GM19467 (cell line): Measurements from ENCODE around the gene ATXN8OS.
"Not testable (repeated sequence)": the region's sequence is repeated elsewhere in the genome, so short reads cannot be mapped to it uniquely, and the experiment has no call there.

Experiments
- ATAC-seq: cut with Tn5 transposase; IDR thresholded peaks from one replicate; pipeline ENCODE4 v1.9.1; 2021; ENCODE audit warnings: mild to moderate bottlenecking, moderate library complexity; ENCODE audit not compliant: unreplicated experiment

The ATXN8OS gene

DNA sequence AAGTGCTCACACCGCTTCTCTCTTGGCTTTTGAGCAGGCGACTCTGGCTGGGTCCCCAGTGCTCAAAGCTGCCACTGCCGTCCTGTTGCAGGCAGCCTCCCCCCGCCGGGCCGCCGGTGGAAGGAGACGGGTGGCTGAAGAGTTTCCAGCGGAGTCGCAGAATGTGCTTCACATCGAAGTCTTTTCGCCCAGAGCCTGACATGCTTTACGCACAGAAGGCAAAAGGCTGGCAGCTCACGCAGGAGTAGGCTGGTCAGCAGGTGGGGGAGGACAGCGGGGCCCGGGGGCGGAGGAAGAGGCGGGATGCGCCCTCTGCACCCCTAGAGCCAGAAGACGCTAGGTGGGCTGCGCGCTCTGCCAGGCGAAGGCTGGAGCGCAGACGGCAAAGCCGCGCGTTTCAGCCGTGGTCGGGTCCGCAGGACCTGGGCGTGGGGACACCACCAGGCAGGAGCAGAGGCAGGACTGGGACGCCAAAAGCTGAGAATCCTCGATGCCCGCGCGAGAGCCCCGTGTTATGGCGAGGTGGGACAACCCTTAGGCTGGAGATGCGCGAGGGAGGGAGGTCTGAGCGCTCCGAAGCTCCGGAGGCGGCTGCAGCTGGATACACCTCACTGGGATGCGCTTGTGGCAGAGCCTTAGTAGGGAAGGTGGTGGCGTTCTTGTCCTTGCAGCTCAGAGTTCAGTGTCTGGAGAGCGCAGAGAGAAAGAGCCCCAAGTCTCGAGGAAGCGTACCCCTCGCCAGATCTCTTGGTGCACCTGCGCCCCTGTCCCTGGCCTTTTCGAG, at the start of gene ATXN8OS:
ATXN8OS (plus strand) TSS at position 329 of the 784 bp plus-strand sequence.
- ATAC-seq: no peak

GRCh38 chr13:70080012-70080411, 27.6 kb upstream of the ATXN8OS start:
- ATAC-seq: no peak

GRCh38 chr13:70087247-70087646, 20.4 kb upstream of the ATXN8OS start:
- no peak for ATAC-seq

DNA sequence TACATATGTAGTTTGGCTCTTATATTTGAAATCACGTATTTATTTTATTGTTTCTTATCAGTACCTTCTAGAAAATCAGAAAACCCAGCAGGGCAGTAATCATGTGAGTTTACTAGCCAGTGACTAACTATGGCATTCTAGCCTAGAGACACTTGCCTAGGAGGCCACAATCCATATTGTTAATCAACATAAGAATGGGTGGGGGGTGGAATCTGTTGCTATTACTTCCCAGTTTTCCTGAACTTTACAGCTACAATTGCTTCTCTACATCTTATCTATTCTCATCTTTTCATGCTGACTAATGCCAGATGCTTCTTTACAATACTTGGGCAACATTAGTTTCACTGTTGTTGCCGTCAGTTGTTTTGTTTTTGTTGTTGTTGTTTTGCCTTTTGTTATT, 18.7 kb upstream of the ATXN8OS start:
- ATAC-seq: no peak

- ATAC-seq: peak; percentile 77
Observed at GRCh38 chr13:70090036-70090723, 17.4 kb upstream of the ATXN8OS start.

DNA sequence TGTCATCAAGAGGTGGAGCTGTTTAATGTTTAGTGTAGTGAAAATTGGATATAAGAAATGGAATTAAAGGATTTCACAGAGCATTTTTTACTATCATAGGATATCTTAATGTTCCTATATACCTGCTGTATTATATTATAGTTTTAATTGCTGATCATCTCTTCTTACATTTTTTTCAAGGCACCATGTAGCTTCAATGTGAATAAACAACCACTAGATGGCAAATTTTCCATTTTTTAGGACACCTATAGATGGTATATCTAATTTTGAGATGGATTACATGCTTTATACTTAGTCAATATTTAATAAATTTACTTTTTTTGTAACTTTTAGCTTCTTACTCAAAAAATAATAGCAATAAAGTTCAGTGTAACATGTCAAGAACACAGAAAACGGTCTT, 9.0 kb upstream of the ATXN8OS start:
- ATAC-seq: no peak

GRCh38 chr13:70104481-70104880, 3.1 kb upstream of the ATXN8OS start:
- ATAC-seq: no peak

- no peak for ATAC-seq
Observed at GRCh38 chr13:70107125-70107497, 515 bp upstream of the ATXN8OS start.

- no peak for ATAC-seq
Observed at GRCh38 chr13:70108356-70109105, 905 bp downstream of the ATXN8OS start, which contains the start of gene KLHL1. TSS of gene KLHL1 (minus strand) at chr13:70108452. CDS start at chr13:70107699, 753 bp downstream.

- ATAC-seq: no peak
Observed at GRCh38 chr13:70117338-70117905, 9.8 kb downstream of the ATXN8OS start.

GRCh38 chr13:70125693-70126092, 18.1 kb downstream of the ATXN8OS start:
- no peak for ATAC-seq

- ATAC-seq: no peak
Observed at GRCh38 chr13:70128098-70128497, 20.5 kb downstream of the ATXN8OS start.

GRCh38 chr13:70142658-70143057, 35.0 kb downstream of the ATXN8OS start:
- not testable (repeated sequence) for ATAC-seq

- no peak for ATAC-seq
Observed at GRCh38 chr13:70162141-70162540, 54.5 kb downstream of the ATXN8OS start.

- no peak for ATAC-seq
Observed at GRCh38 chr13:70170689-70171088, 63.1 kb downstream of the ATXN8OS start.

DNA sequence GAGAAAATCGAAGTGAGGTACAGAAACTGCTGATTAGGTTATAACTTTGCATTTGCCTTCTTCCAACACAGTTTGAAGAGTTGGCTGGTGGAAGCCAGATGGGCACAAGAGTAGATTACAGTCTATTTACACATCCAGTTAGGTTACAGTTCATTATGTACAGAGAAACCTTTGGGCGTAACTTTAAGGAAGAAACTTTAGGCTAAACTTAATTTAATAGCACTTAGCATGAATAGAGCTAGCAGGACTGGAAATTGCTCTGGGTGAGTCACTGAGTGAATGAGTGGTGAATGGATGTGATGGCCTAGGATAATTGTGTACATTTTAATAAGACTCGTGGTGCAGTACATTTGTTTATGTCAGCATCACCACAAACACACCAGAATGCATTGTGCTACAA, 63.5 kb downstream of the ATXN8OS start:
- ATAC-seq: no peak

GRCh38 chr13:70172946-70173597, 65.4 kb downstream of the ATXN8OS start:
- ATAC-seq: no peak

- ATAC-seq: no peak
Observed at GRCh38 chr13:70173598-70173959, 66.0 kb downstream of the ATXN8OS start.

- no peak for ATAC-seq
Observed at GRCh38 chr13:70178346-70178745, 70.7 kb downstream of the ATXN8OS start.
